ENCODE measurements around the gene DACH1. TPM values are rescaled to one million over a fixed set of nuclear protein-coding genes. Genes with fewer than 3 reads are reported as not detected.

DACH1 gene
- total and polyA plus RNA-seq, 2 of the 13 experiments (the other 11 are each of a cell fraction or from before 2014, with no cell fraction given): not detected

DNA sequence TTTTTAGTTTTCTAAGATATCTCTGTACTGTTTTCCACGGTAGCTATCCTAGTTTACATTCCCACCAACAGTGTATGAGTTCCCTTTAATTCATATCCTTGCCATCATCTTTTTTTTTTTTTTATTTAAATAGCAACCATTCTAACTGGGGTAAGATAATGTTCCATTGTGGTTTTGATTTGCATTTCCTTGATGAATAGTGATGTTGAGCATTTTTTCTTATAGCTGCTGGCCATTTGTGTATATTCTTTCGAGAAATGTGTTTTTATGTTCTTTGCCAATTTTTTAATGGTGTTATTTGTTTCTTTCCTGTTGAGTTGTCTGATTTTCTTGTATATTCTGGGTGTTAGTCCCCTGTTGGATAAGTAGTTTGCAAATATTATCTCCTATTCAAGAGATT lies 454.8 kb downstream of the DACH1 start (continued):
- TF ChIP-seq, protein P1, sequence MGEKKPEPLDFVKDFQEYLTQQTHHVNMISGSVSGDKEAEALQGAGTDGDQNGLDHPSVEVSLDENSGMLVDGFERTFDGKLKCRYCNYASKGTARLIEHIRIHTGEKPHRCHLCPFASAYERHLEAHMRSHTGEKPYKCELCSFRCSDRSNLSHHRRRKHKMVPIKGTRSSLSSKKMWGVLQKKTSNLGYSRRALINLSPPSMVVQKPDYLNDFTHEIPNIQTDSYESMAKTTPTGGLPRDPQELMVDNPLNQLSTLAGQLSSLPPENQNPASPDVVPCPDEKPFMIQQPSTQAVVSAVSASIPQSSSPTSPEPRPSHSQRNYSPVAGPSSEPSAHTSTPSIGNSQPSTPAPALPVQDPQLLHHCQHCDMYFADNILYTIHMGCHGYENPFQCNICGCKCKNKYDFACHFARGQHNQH (CRISPR knock-in tag; IDR thresholded peaks at IDR 0.05): no peak
- TF ChIP-seq, protein P2, sequence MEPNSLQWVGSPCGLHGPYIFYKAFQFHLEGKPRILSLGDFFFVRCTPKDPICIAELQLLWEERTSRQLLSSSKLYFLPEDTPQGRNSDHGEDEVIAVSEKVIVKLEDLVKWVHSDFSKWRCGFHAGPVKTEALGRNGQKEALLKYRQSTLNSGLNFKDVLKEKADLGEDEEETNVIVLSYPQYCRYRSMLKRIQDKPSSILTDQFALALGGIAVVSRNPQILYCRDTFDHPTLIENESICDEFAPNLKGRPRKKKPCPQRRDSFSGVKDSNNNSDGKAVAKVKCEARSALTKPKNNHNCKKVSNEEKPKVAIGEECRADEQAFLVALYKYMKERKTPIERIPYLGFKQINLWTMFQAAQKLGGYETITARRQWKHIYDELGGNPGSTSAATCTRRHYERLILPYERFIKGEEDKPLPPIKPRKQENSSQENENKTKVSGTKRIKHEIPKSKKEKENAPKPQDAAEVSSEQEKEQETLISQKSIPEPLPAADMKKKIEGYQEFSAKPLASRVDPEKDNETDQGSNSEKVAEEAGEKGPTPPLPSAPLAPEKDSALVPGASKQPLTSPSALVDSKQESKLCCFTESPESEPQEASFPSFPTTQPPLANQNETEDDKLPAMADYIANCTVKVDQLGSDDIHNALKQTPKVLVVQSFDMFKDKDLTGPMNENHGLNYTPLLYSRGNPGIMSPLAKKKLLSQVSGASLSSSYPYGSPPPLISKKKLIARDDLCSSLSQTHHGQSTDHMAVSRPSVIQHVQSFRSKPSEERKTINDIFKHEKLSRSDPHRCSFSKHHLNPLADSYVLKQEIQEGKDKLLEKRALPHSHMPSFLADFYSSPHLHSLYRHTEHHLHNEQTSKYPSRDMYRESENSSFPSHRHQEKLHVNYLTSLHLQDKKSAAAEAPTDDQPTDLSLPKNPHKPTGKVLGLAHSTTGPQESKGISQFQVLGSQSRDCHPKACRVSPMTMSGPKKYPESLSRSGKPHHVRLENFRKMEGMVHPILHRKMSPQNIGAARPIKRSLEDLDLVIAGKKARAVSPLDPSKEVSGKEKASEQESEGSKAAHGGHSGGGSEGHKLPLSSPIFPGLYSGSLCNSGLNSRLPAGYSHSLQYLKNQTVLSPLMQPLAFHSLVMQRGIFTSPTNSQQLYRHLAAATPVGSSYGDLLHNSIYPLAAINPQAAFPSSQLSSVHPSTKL (CRISPR knock-in tag; IDR thresholded peaks at IDR 0.05): no peak

DNA sequence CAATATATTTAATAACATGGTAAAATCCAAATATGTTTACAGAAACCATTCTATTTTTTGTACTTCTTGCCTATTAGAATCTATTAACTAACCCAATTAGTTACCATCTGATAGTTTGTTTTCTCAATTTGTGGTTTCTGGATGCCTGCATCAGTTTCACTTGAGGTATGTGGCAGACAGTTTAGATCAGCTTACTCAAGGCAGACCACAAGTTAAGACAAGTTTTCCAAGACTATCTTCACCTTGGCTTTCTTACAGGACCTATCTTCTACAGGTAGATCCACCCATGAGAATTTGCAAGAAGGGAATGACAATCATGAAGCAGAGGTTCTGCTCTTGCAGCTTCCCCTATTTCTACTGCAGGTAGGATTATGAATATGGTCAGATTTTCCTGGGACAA lies 458.6 kb downstream of the DACH1 start:
- Histone ChIP-seq H3K27ac (ENCODE audit: extremely low read length, insufficient read depth, low read length) (no peak overlapping the region), H3K4me3 (replicated peaks in 1 of 3; ENCODE audit: insufficient read depth in 1 of 3, low read depth in 2 of 3, low read length in 3 of 3) (no peak overlapping the region), H2AFZ (ENCODE audit: low read length) (no peak overlapping the region), H3K79me2 (ENCODE audit: insufficient read depth, low read length) (no peaks in the 10 kb centered on the region), H4K20me1 (ENCODE audit: insufficient read depth, low read length) (no peaks in the 10 kb centered on the region), H3K27me3 (ENCODE audit: control insufficient read depth in 1 of 2, insufficient read depth in 2 of 2, low read length in 2 of 2) (no peaks in the 10 kb centered on the region), H3K9me3 (ENCODE audit: low read length) (no peaks in the 10 kb centered on the region), H3K4me2 (ENCODE audit: low read depth, low read length) (no peak overlapping the region), H3K36me3 (replicated peaks in 1 of 2; ENCODE audit: control insufficient read depth in 1 of 2, insufficient read depth in 2 of 2, low read length in 2 of 2) (no peaks in the 10 kb centered on the region), H3K9ac (ENCODE audit: insufficient read depth, low read depth, low read length) (no peak overlapping the region), H3K4me1 (ENCODE audit: insufficient read depth, low read length) (no peaks in the 10 kb centered on the region)
- in situ Hi-C loops (cut with HindIII; ENCODE audit: extremely low pct_ligation_motif_present, low pct_unique_long_range_greater_than_20kb) (no loop called here), intact Hi-C loops (cut with micrococcal nuclease; ENCODE audit: unreplicated experiment) (no loop called here)
- no peak for FAIRE-seq
- ChIA-PET POLR2A (no interaction called here), CTCF (ENCODE audit: low intra/inter-chr PET ratio, low total read pairs) (no interaction called here)
- no TSS peak for BruUV-seq (replicated peaks)
- no peak for ATAC-seq
- no peak for DNase-seq (ENCODE audit: low spot score)
- TF ChIP-seq, protein P3, sequence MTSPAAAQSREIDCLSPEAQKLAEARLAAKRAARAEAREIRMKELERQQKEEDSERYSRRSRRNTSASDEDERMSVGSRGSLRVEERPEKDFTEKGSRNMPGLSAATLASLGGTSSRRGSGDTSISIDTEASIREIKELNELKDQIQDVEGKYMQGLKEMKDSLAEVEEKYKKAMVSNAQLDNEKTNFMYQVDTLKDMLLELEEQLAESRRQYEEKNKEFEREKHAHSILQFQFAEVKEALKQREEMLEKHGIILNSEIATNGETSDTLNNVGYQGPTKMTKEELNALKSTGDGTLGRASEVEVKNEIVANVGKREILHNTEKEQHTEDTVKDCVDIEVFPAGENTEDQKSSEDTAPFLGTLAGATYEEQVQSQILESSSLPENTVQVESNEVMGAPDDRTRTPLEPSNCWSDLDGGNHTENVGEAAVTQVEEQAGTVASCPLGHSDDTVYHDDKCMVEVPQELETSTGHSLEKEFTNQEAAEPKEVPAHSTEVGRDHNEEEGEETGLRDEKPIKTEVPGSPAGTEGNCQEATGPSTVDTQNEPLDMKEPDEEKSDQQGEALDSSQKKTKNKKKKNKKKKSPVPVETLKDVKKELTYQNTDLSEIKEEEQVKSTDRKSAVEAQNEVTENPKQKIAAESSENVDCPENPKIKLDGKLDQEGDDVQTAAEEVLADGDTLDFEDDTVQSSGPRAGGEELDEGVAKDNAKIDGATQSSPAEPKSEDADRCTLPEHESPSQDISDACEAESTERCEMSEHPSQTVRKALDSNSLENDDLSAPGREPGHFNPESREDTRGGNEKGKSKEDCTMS (CRISPR knock-in tag; conservative IDR thresholded peaks at IDR 0.05): no peak
- TF ChIP-seq, protein P4, sequence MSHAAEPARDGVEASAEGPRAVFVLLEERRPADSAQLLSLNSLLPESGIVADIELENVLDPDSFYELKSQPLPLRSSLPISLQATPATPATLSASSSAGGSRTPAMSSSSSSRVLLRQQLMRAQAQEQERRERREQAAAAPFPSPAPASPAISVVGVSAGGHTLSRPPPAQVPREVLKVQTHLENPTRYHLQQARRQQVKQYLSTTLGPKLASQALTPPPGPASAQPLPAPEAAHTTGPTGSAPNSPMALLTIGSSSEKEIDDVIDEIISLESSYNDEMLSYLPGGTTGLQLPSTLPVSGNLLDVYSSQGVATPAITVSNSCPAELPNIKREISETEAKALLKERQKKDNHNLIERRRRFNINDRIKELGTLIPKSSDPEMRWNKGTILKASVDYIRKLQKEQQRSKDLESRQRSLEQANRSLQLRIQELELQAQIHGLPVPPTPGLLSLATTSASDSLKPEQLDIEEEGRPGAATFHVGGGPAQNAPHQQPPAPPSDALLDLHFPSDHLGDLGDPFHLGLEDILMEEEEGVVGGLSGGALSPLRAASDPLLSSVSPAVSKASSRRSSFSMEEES (CRISPR knock-in tag; IDR thresholded peaks at IDR 0.05): no peak
- TF ChIP-seq PRPF4 (IDR thresholded peaks at IDR 0.05; ENCODE audit: low read depth, low read length, poor library complexity, severe bottlenecking) (no peak), NAIF1 (CRISPR knock-in tag; IDR thresholded peaks at IDR 0.05; ENCODE audit: borderline replicate concordance) (no peak), MATR3 (CRISPR knock-in tag; IDR thresholded peaks at IDR 0.05) (no peak), IRX3 (CRISPR knock-in tag; IDR thresholded peaks at IDR 0.05; ENCODE audit: borderline replicate concordance, low read depth) (no peak), ZNF556 (CRISPR knock-in tag; IDR thresholded peaks at IDR 0.05; ENCODE audit: borderline replicate concordance) (no peak)
- TF ChIP-seq, protein P5, sequence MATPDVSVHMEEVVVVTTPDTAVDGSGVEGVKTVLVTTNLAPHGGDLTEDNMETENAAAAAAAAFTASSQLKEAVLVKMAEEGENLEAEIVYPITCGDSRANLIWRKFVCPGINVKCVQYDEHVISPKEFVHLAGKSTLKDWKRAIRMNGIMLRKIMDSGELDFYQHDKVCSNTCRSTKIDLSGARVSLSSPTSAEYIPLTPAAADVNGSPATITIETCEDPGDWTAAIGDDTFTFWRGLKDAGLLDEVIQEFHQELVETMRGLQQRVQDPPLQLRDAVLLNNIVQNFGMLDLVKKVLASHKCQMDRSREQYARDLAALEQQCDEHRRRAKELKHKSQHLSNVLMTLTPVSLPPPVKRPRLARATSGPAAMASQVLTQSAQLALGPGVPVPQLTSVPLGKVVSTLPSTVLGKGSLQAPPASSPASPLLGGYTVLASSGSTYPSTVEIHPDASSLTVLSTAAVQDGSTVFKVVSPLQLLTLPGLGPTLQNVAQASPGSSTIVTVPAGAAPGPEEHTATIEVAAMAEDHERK (CRISPR knock-in tag; IDR thresholded peaks at IDR 0.05; ENCODE audit: low read depth): no peak
- TF ChIP-seq, protein P6, sequence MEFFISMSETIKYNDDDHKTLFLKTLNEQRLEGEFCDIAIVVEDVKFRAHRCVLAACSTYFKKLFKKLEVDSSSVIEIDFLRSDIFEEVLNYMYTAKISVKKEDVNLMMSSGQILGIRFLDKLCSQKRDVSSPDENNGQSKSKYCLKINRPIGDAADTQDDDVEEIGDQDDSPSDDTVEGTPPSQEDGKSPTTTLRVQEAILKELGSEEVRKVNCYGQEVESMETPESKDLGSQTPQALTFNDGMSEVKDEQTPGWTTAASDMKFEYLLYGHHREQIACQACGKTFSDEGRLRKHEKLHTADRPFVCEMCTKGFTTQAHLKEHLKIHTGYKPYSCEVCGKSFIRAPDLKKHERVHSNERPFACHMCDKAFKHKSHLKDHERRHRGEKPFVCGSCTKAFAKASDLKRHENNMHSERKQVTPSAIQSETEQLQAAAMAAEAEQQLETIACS (CRISPR knock-in tag; IDR thresholded peaks at IDR 0.05): no peak

Data from HepG2 (cell line).